H9 (cell line): Measurements from ENCODE around the gene GNAO1. TPM values are rescaled to one million over a fixed set of nuclear protein-coding genes. Genes with fewer than 3 reads are reported as not detected.

Source experiments
- DNase-seq: peaks from one replicate; pipeline ENCODE4 v3.0.0-alpha.2; 2017
- H2AFZ ChIP-seq: one replicate; pipeline ENCODE4 v1.6.1; 2013; ENCODE audit warnings: mild to moderate bottlenecking, low read length, control low read depth, moderate library complexity
- H2AK5ac ChIP-seq: 2 replicates; pipeline ENCODE4 v1.6.1; 2013; ENCODE audit warnings: low read length, control low read depth, mixed read lengths; ENCODE audit not compliant: insufficient read length
- H2BK120ac ChIP-seq: one replicate; pipeline ENCODE4 v1.6.1; 2013; ENCODE audit warnings: low read depth, mild to moderate bottlenecking, low read length, control low read depth, inconsistent platforms; ENCODE audit not compliant: poor library complexity, severe bottlenecking
- H2BK12ac ChIP-seq: 2 replicates; pipeline ENCODE4 v1.6.1; 2013; ENCODE audit warnings: low read length, control low read depth, mixed read lengths, low read depth; ENCODE audit not compliant: insufficient read length
- H2BK15ac ChIP-seq: 2 replicates; pipeline ENCODE4 v1.6.1; 2013; ENCODE audit warnings: low read depth, low read length, control low read depth
- H2BK20ac ChIP-seq: one replicate; pipeline ENCODE4 v1.6.1; 2013; ENCODE audit warnings: low read depth, mild to moderate bottlenecking, low read length, control low read depth, inconsistent platforms; ENCODE audit not compliant: poor library complexity, severe bottlenecking
- H2BK5ac ChIP-seq: 2 replicates; pipeline ENCODE4 v1.6.1; 2013; ENCODE audit warnings: low read length, control low read depth, mixed read lengths; ENCODE audit not compliant: insufficient read length
- H3K14ac ChIP-seq: 2 replicates; pipeline ENCODE4 v1.6.1; 2013; ENCODE audit warnings: low read length, control low read depth; ENCODE audit not compliant: insufficient read depth
- H3K18ac ChIP-seq: 2 replicates; pipeline ENCODE4 v1.6.1; 2013; ENCODE audit warnings: low read depth, mild to moderate bottlenecking, mixed read lengths, low read length, control low read depth; ENCODE audit not compliant: insufficient read length
- H3K23ac ChIP-seq: 2 replicates; pipeline ENCODE4 v1.6.1; 2013; ENCODE audit warnings: low read length, control low read depth, mixed read lengths, low read depth; ENCODE audit not compliant: insufficient read length
- H3K23me2 ChIP-seq: 2 replicates; pipeline ENCODE4 v1.6.1; 2013; ENCODE audit warnings: low read depth, mild to moderate bottlenecking, mixed read lengths, low read length, control low read depth; ENCODE audit not compliant: insufficient read length, poor library complexity, severe bottlenecking
- H3K27ac ChIP-seq: 2 replicates; pipeline ENCODE4 v1.5.1; 2013; ENCODE audit warnings: low read length, control low read depth, mixed read lengths, low read depth; ENCODE audit not compliant: insufficient read length
- H3K27me3 ChIP-seq: 2 replicates; pipeline ENCODE4 v1.6.1; 2013; ENCODE audit warnings: low read length, control low read depth, inconsistent platforms; ENCODE audit not compliant: insufficient read depth
- H3K4ac ChIP-seq: 2 replicates; pipeline ENCODE4 v1.6.1; 2013; ENCODE audit warnings: low read depth, mild to moderate bottlenecking, control low read depth, inconsistent platforms, low read length, moderate library complexity
- H3K4me1 ChIP-seq: 2 replicates; pipeline ENCODE4 v1.6.1; 2013; ENCODE audit warnings: low read length, control low read depth, inconsistent platforms; ENCODE audit not compliant: insufficient read depth
- H3K4me2 ChIP-seq: 2 replicates; pipeline ENCODE4 v1.6.1; 2013; ENCODE audit warnings: low read length, control low read depth, mixed read lengths; ENCODE audit not compliant: insufficient read length, insufficient read depth
- H3K56ac ChIP-seq: 2 replicates; pipeline ENCODE4 v1.6.1; 2013; ENCODE audit warnings: low read depth, mild to moderate bottlenecking, mixed read lengths, low read length, control low read depth; ENCODE audit not compliant: insufficient read length
- H3K79me1 ChIP-seq: 2 replicates; pipeline ENCODE4 v1.6.1; 2013; ENCODE audit warnings: low read depth, mild to moderate bottlenecking, moderate library complexity, low read length, control low read depth, inconsistent platforms; ENCODE audit not compliant: insufficient read depth, poor library complexity, severe bottlenecking
- H3K79me2 ChIP-seq: 2 replicates; pipeline ENCODE4 v1.6.1; 2013; ENCODE audit warnings: low read length, control low read depth, inconsistent platforms; ENCODE audit not compliant: insufficient read depth
- H3K9ac ChIP-seq: 2 replicates; pipeline ENCODE4 v1.6.1; 2013; ENCODE audit warnings: low read length, control low read depth, mixed read lengths; ENCODE audit not compliant: insufficient read length; ENCODE audit errors: extremely low read depth
- H3K9me3 ChIP-seq: one replicate; pipeline ENCODE4 v1.6.1; 2013; ENCODE audit warnings: low read depth, low read length, inconsistent platforms; ENCODE audit not compliant: control insufficient read depth
- H3T11ph ChIP-seq: one replicate; pipeline ENCODE4 v1.6.1; 2013; ENCODE audit warnings: mild to moderate bottlenecking, low read length, control low read depth, inconsistent platforms
- H4K20me1 ChIP-seq: one replicate; pipeline ENCODE4 v1.6.1; 2013; ENCODE audit not compliant: control insufficient read depth, insufficient read length, insufficient read depth
- H4K5ac ChIP-seq: 2 replicates; pipeline ENCODE4 v1.6.1; 2013; ENCODE audit warnings: low read depth, mild to moderate bottlenecking, mixed read lengths, low read length, control low read depth; ENCODE audit not compliant: insufficient read length
- H4K8ac ChIP-seq: replicated peaks from 2 replicates; pipeline ENCODE4 v1.6.1; 2013; ENCODE audit warnings: low read length, control low read depth, mixed read lengths, low read depth; ENCODE audit not compliant: insufficient read length
- H4K91ac ChIP-seq: 2 replicates; pipeline ENCODE4 v1.6.1; 2013; ENCODE audit warnings: low read depth, mild to moderate bottlenecking, moderate library complexity, mixed read lengths, low read length, control low read depth; ENCODE audit not compliant: insufficient read length
- H3K27ac Mint-ChIP-seq, 3 experiments: 2 replicates in 2 of 3; 3 replicates in 1 of 3; pipeline ENCODE4 v1.8.0; 2020 to 2021; ENCODE audit warnings: mixed read lengths in 3 of 3, mild to moderate bottlenecking in 1 of 3, moderate library complexity in 1 of 3
- H3K27me3 Mint-ChIP-seq: 2 replicates; pipeline ENCODE4 v1.8.0; 2021; ENCODE audit warnings: low read depth, mild to moderate bottlenecking, moderate library complexity, mixed read lengths
- H3K36me3 Mint-ChIP-seq, 3 experiments: 2 replicates in 2 of 3; 3 replicates in 1 of 3; pipeline ENCODE4 v1.8.0; 2020 to 2021; ENCODE audit warnings: low read depth in 3 of 3, mixed read lengths in 3 of 3; ENCODE audit not compliant: insufficient read depth in 1 of 3
- H3K4me1 Mint-ChIP-seq, 2 experiments: 2 replicates each; pipeline ENCODE4 v1.8.0; 2020; ENCODE audit warnings: mixed read lengths in 2 of 2
- H3K4me3 Mint-ChIP-seq, 2 experiments: 2 replicates in 1 of 2; 3 replicates in 1 of 2; pipeline ENCODE4 v1.8.0; 2020 to 2021; ENCODE audit warnings: mild to moderate bottlenecking in 2 of 2, mixed read lengths in 2 of 2, moderate library complexity in 1 of 2
- H3K9me3 Mint-ChIP-seq, 2 experiments: 2 replicates in 1 of 2; 3 replicates in 1 of 2; pipeline ENCODE4 v1.8.0; 2020; ENCODE audit warnings: mild to moderate bottlenecking in 2 of 2, mixed read lengths in 2 of 2, moderate library complexity in 1 of 2
- WGBS: extraction: QIAGEN DNeasy Blood & Tissue Kit; methylation state at CpG from one replicate; pipeline ENCODE4 v1.1.7; 2013; ENCODE audit warnings: missing lambda C conversion rate, low lambda C conversion rate, mixed read lengths; ENCODE audit not compliant: insufficient read length; ENCODE audit errors: extremely low coverage; 5-methylcytosine and 5-hydroxymethylcytosine counted together
- total RNA-seq: library from RNA; stranded (reverse); gene quantifications from 2 replicates; pipeline ENCODE4 v1.2.1, GENCODE V29; 2021
- TF ChIP-seq, protein P1 (sequence below): fragments of 200-600 bp; sonication (generic); conservative IDR thresholded peaks from 3 replicates; pipeline ENCODE4 v1.8.0; 2021; ENCODE audit warnings: antibody characterized with exemption, mild to moderate bottlenecking

GNAO1 gene
- total RNA-seq, 1 experiment from 2014 or later = 16.9 TPM

DNA sequence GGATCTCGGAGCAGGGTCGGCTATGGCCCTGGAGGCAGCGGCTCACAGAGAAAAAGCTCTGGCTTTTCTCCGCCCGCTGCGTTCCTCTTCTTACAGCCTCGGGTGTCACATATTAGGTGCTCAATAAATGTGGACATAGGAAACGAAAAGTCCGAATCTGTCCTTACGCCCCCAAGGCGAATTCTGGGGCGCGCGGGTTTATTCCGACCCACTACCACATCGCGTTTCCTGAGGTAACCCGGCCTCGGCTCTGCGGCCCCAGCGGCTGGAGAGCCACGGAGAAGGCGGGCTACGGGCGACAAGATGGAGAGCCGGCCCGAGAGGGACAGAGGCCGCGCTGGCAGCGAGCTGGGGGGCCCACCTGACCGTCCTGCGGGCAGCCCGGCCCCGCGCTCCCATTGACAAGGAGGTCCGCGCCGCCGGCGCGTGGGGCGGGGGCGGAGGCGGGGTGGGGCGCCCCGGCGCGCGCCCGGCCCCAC, 573 bp upstream of the GNAO1 start:
- Histone ChIP-seq H3K9me3 (no peaks in the 10 kb centered on the region), H2AFZ (no peak overlapping the region), H3K56ac (no peak overlapping the region), H3K14ac (0 out of 2 replicates have a peak overlapping the region, but pooled peaks have one; percentile 64), H3K9ac (peak overlapping the region; percentile 7), H2BK20ac (no peak overlapping the region), H4K20me1 (no peaks in the 10 kb centered on the region), H2BK120ac (no peak overlapping the region), H3K18ac (no peak overlapping the region), H3K23me2 (peaks cover 28% of the 10 kb centered on the region), H2AK5ac (no peak overlapping the region), H3K27ac (no peak overlapping the region), H3T11ph (no peak overlapping the region), H3K4me2 (peak overlapping the region; percentile 68), H3K79me1 (no peaks in the 10 kb centered on the region), H3K4ac (no peak overlapping the region), H3K79me2 (no peaks in the 10 kb centered on the region), H2BK5ac (no peak overlapping the region), H4K91ac (no peak overlapping the region), H4K8ac (no peak overlapping the region), H3K23ac (no peak overlapping the region), H3K4me1 (peaks cover 9% of the 10 kb centered on the region; the same call in 1 of the 2 replicates), H3K27me3 (peaks cover 2% of the 10 kb centered on the region; the same call in 1 of the 2 replicates), H2BK12ac (no peak overlapping the region), H2BK15ac (no peak overlapping the region), H4K5ac (no peak overlapping the region)
- DNase-seq = peak; percentile 57
- Mint-ChIP-seq H3K4me1 (peaks cover 28 to 42% of the 10 kb centered on the region in 2 experiments), H3K4me3 (peak overlapping the region; percentile 73 to 83), H3K27ac (peak overlapping the region in 1 of 3 experiments; percentile 53; a peak in 1 of 7 replicates), H3K36me3 (no peaks in the 10 kb centered on the region; a peak in 1 of 7 replicates), H3K27me3 (peaks cover 66% of the 10 kb centered on the region), H3K9me3 (no peaks in the 10 kb centered on the region; a peak in 1 of 5 replicates)
- no CpG with 5 or more reads among the region's 50 CpGs for WGBS
- TF ChIP-seq, protein P1, sequence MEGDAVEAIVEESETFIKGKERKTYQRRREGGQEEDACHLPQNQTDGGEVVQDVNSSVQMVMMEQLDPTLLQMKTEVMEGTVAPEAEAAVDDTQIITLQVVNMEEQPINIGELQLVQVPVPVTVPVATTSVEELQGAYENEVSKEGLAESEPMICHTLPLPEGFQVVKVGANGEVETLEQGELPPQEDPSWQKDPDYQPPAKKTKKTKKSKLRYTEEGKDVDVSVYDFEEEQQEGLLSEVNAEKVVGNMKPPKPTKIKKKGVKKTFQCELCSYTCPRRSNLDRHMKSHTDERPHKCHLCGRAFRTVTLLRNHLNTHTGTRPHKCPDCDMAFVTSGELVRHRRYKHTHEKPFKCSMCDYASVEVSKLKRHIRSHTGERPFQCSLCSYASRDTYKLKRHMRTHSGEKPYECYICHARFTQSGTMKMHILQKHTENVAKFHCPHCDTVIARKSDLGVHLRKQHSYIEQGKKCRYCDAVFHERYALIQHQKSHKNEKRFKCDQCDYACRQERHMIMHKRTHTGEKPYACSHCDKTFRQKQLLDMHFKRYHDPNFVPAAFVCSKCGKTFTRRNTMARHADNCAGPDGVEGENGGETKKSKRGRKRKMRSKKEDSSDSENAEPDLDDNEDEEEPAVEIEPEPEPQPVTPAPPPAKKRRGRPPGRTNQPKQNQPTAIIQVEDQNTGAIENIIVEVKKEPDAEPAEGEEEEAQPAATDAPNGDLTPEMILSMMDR = no peak
